PC-9 (cell line): ENCODE measurements around the gene LRMDA. TPM values are rescaled to one million over a fixed set of nuclear protein-coding genes. Genes with fewer than 3 reads are reported as not detected.

ENCODE experiments used
- BruUV-seq: library from RNA; stranded (reverse); fragments of 400-500 nt; replicated peaks from 2 replicates; lab custom pipeline; 2021; lab: Mats Ljungman, UMichigan
- CTCF ChIA-PET: fragments of 300-600 bp; sonication (Branson Sonifier 250); formaldehyde crosslinking; loops from one replicate; lab custom pipeline; 2022; ENCODE audit warnings: antibody characterized with exemption; lab: Charles Lee
- POLR2A ChIA-PET: fragments of 300-600 bp; sonication (Branson Sonifier 250); formaldehyde crosslinking; loops from one replicate; lab custom pipeline; 2022; ENCODE audit warnings: antibody characterized with exemption; ENCODE audit not compliant: unreplicated experiment; lab: Charles Lee
- DNase-seq, 2 experiments: peaks; one replicate each; pipeline versions ENCODE4 v3.0.0 to v3.0.0-alpha.2; 2015 to 2022; ENCODE audit warnings: mixed read lengths in 1 of 2
- H2AFZ ChIP-seq: fragments of 200-600 bp; sonication (generic); 2 replicates; pipeline ENCODE4 v1.8.1; 2017; ENCODE audit warnings: antibody characterized with exemption
- H3F3A ChIP-seq: fragments of 200-600 bp; sonication (generic); 2 replicates; pipeline ENCODE4 v1.8.1; 2017; ENCODE audit warnings: antibody characterized with exemption, mild to moderate bottlenecking, low read depth; ENCODE audit not compliant: insufficient read depth
- H3K27ac ChIP-seq: fragments of 200-600 bp; sonication (generic); 2 replicates; pipeline ENCODE4 v1.6.1; 2016; ENCODE audit warnings: mixed run types
- H3K27me3 ChIP-seq: fragments of 200-600 bp; sonication (generic); 2 replicates; pipeline ENCODE4 v1.6.1; 2016; ENCODE audit warnings: low read depth, mixed run types; ENCODE audit not compliant: insufficient read depth
- H3K36me3 ChIP-seq: fragments of 200-600 bp; sonication (generic); 2 replicates; pipeline ENCODE4 v1.6.1; 2016; ENCODE audit warnings: low read depth, mixed run types
- H3K4me1 ChIP-seq: fragments of 200-600 bp; sonication (generic); replicated peaks from 2 replicates; pipeline ENCODE4 v1.6.1; 2016; ENCODE audit warnings: mixed run types; ENCODE audit not compliant: insufficient read depth
- H3K4me2 ChIP-seq: fragments of 200-600 bp; sonication (generic); 2 replicates; pipeline ENCODE4 v1.6.1; 2017; ENCODE audit warnings: mixed run types
- H3K4me3 ChIP-seq: fragments of 200-600 bp; sonication (generic); 2 replicates; pipeline ENCODE4 v1.6.1; 2016; ENCODE audit warnings: mixed run types
- H3K79me2 ChIP-seq: fragments of 200-600 bp; sonication (generic); 2 replicates; pipeline ENCODE4 v1.6.1; 2017; ENCODE audit warnings: low read depth, mixed run types
- H3K9me2 ChIP-seq: fragments of 200-600 bp; sonication (generic); 2 replicates; pipeline ENCODE4 v1.8.1; 2017; ENCODE audit warnings: mild to moderate bottlenecking; ENCODE audit not compliant: insufficient read depth
- H3K9me3 ChIP-seq: fragments of 200-600 bp; sonication (generic); 2 replicates; pipeline ENCODE4 v1.8.1; 2016; ENCODE audit warnings: low read depth; ENCODE audit not compliant: insufficient read depth
- H4K20me1 ChIP-seq: fragments of 200-600 bp; sonication (generic); 2 replicates; pipeline ENCODE4 v1.8.1; 2017; ENCODE audit not compliant: insufficient read depth
- CTCF ChIP-seq: fragments of 200-600 bp; sonication (generic); conservative IDR thresholded peaks from 2 replicates; pipeline ENCODE4 v1.6.1; 2017; ENCODE audit warnings: mixed run types, antibody characterized with exemption, mild to moderate bottlenecking, moderate library complexity
- EZH2 ChIP-seq: fragments of 200-600 bp; sonication (generic); IDR thresholded peaks from 2 replicates; pipeline ENCODE4 v1.8.0; 2017; ENCODE audit warnings: antibody characterized with exemption, low read depth
- intact Hi-C: fragments of 100-400 bp; cut with micrococcal nuclease; formaldehyde crosslinking; loops from one replicate; pipeline ENCODE4 v1.10.0; 2022; ENCODE audit not compliant: unreplicated experiment
- total RNA-seq: library from RNA; stranded (reverse); gene quantifications from 2 replicates; pipeline ENCODE4 v1.2.3, GENCODE V29; 2021

The LRMDA gene
- total RNA-seq, 1 experiment from 2014 or later: not detected

- Histone ChIP-seq H3K27me3 (no peaks in the 10 kb centered on the region), H3K9me2 (no peaks in the 10 kb centered on the region), H2AFZ (no peak overlapping the region), H3K9me3 (no peaks in the 10 kb centered on the region), H3K79me2 (no peaks in the 10 kb centered on the region), H3K4me1 (no peaks in the 10 kb centered on the region), H3K27ac (no peak overlapping the region), H4K20me1 (no peaks in the 10 kb centered on the region), H3F3A (no peaks in the 10 kb centered on the region), H3K36me3 (no peaks in the 10 kb centered on the region), H3K4me2 (no peak overlapping the region), H3K4me3 (no peak overlapping the region)
- TF ChIP-seq CTCF: no peak
- no peak for TF ChIP-seq EZH2
- no peak for DNase-seq
- CTCF ChIA-PET: interaction anchor here (0.6 kb wide), 1 partner anchor 841 kb away, joined by 4 read pairs; no protein-coding TSS in a partner anchor
- POLR2A ChIA-PET: no interaction called here
- no TSS peak for BruUV-seq
- intact Hi-C loops: no loop called here
Observed at GRCh38 chr10:75916906-75917305, 485.5 kb downstream of the LRMDA start.

DNA sequence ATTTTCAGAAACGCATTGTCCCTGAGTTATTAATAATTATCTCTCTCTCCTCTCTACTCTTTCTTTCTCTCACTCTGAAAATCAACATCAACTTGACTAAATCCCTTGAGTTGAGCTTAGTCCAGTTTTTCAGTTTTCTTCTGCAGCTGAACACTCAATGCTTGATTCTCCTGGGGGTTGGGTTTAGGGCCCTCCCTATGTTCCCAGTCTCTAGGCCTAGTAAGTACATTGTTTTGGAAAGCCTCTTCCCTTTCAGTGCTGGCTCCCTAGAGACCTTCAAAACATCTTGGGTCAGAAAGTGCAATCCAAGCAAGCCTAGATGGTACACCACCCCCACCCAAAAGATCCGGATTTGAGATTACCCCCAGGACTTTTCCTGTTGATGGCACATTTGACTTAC, 488.5 kb downstream of the LRMDA start:
- no peaks in the 10 kb centered on the region for H3F3A ChIP-seq
- no peak for DNase-seq
- H3K36me3 ChIP-seq: no peaks in the 10 kb centered on the region
- H4K20me1 ChIP-seq: no peaks in the 10 kb centered on the region
- H3K4me3 ChIP-seq: no peak overlapping the region
- POLR2A ChIA-PET: no interaction called here
- no TSS peak for BruUV-seq
- no peaks in the 10 kb centered on the region for H3K79me2 ChIP-seq
- CTCF ChIA-PET: no interaction called here
- no peaks in the 10 kb centered on the region for H3K27me3 ChIP-seq
- intact Hi-C loops: loop anchor here (10.0 kb wide), 1 partner anchor 515 kb away; the partner anchor contains the start of gene ZNF503
- no peak overlapping the region for H3K27ac ChIP-seq
- H3K4me1 ChIP-seq: no peaks in the 10 kb centered on the region
- TF ChIP-seq EZH2 (no peak), CTCF (no peak)
- H3K9me2 ChIP-seq: no peaks in the 10 kb centered on the region
- no peaks in the 10 kb centered on the region for H3K9me3 ChIP-seq
- no peak overlapping the region for H2AFZ ChIP-seq
- no peak overlapping the region for H3K4me2 ChIP-seq

GRCh38 chr10:75922435-75922834, 491.0 kb downstream of the LRMDA start:
- no peaks in the 10 kb centered on the region for H3K4me1 ChIP-seq
- H3K36me3 ChIP-seq: no peaks in the 10 kb centered on the region
- no peaks in the 10 kb centered on the region for H3K79me2 ChIP-seq
- no peaks in the 10 kb centered on the region for H3F3A ChIP-seq
- H4K20me1 ChIP-seq: no peaks in the 10 kb centered on the region
- no peaks in the 10 kb centered on the region for H3K9me3 ChIP-seq
- H2AFZ ChIP-seq: no peak overlapping the region
- no peaks in the 10 kb centered on the region for H3K27me3 ChIP-seq
- DNase-seq: no peak
- no peak overlapping the region for H3K27ac ChIP-seq
- POLR2A ChIA-PET: no interaction called here
- no peak overlapping the region for H3K4me3 ChIP-seq
- BruUV-seq: no TSS peak
- TF ChIP-seq CTCF: peak; percentile 43
- no peak for TF ChIP-seq EZH2
- intact Hi-C loops: loop anchor here (10.0 kb wide), 1 partner anchor 518 kb away; the partner anchor contains the start of gene ZNF503
- H3K4me2 ChIP-seq: no peak overlapping the region
- no peaks in the 10 kb centered on the region for H3K9me2 ChIP-seq
- CTCF ChIA-PET: no interaction called here
